Non-pigmented ciliary epithelial cell (primary cell): ENCODE data around the gene FRMPD2.
A peak's percentile ranks its signal among the peaks of the same experiment; 100 is the strongest.

Source experiments
- DNase-seq: peaks from one replicate; pipeline ENCODE4 v3.0.0-alpha.2; 2010; ENCODE audit warnings: low read depth

Gene FRMPD2

GRCh38 chr10:48274636-48275035 lies at the start of gene FRMPD2:
TSS of gene FRMPD2 (minus strand) at chr10:48274696. CDS start at chr10:48274567, 129 bp downstream.
- DNase-seq = no peak

GRCh38 chr10:48322017-48322416 lies 47.5 kb upstream of the FRMPD2 start:
- no peak for DNase-seq

GRCh38 chr10:48317321-48317990 lies 43.0 kb upstream of the FRMPD2 start:
- DNase-seq = no peak

GRCh38 chr10:48316236-48316635 lies 41.7 kb upstream of the FRMPD2 start:
- DNase-seq = no peak

GRCh38 chr10:48314107-48314506 lies 39.6 kb upstream of the FRMPD2 start:
- no peak for DNase-seq

- peak; percentile 48 for DNase-seq
Measured at GRCh38 chr10:48309711-48310226, 35.3 kb upstream of the FRMPD2 start.

- DNase-seq = no peak
Measured at GRCh38 chr10:48307711-48308018, 33.2 kb upstream of the FRMPD2 start.

- no peak for DNase-seq
Measured at GRCh38 chr10:48306870-48307710, 32.6 kb upstream of the FRMPD2 start.

- no peak for DNase-seq
Measured at GRCh38 chr10:48306265-48306869, 31.9 kb upstream of the FRMPD2 start, which contains the start of gene MAPK8. TSS of gene MAPK8 (plus strand) at chr10:48306677. CDS start at chr10:48401661, 94,984 bp downstream.

GRCh38 chr10:48305905-48306264 lies 31.4 kb upstream of the FRMPD2 start:
- DNase-seq = no peak

- DNase-seq = no peak
Measured at GRCh38 chr10:48302515-48303476, 28.3 kb upstream of the FRMPD2 start.

- DNase-seq = no peak
Measured at GRCh38 chr10:48300556-48300955, 26.1 kb upstream of the FRMPD2 start.

- DNase-seq = no peak
Measured at GRCh38 chr10:48299692-48300091, 25.2 kb upstream of the FRMPD2 start.

GRCh38 chr10:48299066-48299465 lies 24.6 kb upstream of the FRMPD2 start:
- no peak for DNase-seq

- DNase-seq = no peak
Measured at GRCh38 chr10:48296576-48297098, 22.1 kb upstream of the FRMPD2 start.

- no peak for DNase-seq
Measured at GRCh38 chr10:48294431-48294830, 19.9 kb upstream of the FRMPD2 start.

GRCh38 chr10:48292616-48293015 lies 18.1 kb upstream of the FRMPD2 start:
- DNase-seq = no peak

GRCh38 chr10:48291190-48291589 lies 16.7 kb upstream of the FRMPD2 start:
- no peak for DNase-seq

- no peak for DNase-seq
Measured at GRCh38 chr10:48290286-48290685, 15.8 kb upstream of the FRMPD2 start.

GRCh38 chr10:48289501-48290238 lies 15.2 kb upstream of the FRMPD2 start:
- no peak for DNase-seq

GRCh38 chr10:48288661-48289060 lies 14.2 kb upstream of the FRMPD2 start:
- DNase-seq = no peak
